GM21423 (cell line): ENCODE data around the gene PTCRA.
A peak's percentile ranks its signal among the peaks of the same experiment; 100 is the strongest.
"Not testable (repeated sequence)": the region's sequence is repeated elsewhere in the genome, so short reads cannot be mapped to it uniquely, and the experiment has no call there.

Source experiments
- ATAC-seq: cut with Tn5 transposase; IDR thresholded peaks from one replicate; pipeline ENCODE4 v1.9.1; 2021; ENCODE audit warnings: mild to moderate bottlenecking, moderate library complexity; ENCODE audit not compliant: unreplicated experiment

The PTCRA gene

DNA sequence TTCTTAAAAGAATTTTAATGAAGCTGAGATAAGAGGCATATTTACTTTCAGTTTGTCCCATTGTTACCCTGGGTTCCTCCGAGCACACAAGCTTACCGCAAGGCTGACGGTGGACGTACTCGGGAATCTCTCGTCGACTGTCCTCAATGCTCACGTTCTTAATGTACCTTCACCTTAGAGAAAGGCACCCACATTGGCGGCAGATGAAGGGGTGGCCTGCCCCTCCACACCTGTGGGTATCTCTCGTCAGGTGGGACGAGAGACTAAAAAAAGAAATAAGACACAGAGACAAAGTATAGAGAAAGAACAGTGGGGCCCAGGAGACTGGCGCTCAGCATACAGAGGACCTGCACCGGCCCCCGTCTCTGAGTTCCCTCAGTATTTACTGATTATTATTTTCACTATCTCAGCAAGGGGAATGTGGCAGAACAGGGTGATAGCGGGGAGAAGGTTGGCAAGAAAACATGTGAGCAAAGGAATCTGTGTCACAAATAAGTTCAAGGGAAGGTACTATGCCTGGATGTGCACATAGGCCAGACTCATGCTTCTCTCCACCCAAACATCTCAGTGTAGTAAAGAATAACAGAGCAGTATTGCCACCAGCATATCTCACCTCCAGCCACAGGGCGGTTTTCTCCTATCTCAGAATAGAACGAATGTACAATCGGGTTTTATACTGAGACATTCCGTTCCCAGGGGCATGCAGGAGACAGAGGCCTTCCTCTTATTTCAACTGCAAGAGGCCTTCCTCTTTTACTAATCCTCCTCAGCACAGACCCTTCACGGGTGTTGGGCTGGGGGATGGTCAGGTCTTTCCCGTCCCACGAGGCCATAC lies 13.2 kb upstream of the PTCRA start:
- not testable (repeated sequence) for ATAC-seq

DNA sequence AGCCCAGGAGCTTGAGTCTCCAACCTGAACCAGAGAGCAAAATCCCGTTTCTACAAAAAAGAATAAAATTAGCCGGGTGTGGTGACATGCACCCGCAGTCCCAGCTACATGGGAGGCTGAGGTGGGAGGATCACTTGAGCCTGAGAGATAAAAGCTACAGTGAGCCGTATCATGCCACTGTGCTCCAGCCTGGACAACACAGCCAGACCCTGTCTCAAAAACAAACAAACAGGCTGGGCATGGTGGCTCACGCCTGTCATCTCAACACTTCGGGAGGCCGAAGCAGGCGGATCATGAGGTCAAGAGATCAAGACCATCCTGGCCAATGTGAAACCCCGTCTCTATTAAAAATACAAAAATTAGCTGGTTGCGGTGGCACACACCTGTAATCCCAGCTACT lies 11.4 kb upstream of the PTCRA start:
- no peak for ATAC-seq

DNA sequence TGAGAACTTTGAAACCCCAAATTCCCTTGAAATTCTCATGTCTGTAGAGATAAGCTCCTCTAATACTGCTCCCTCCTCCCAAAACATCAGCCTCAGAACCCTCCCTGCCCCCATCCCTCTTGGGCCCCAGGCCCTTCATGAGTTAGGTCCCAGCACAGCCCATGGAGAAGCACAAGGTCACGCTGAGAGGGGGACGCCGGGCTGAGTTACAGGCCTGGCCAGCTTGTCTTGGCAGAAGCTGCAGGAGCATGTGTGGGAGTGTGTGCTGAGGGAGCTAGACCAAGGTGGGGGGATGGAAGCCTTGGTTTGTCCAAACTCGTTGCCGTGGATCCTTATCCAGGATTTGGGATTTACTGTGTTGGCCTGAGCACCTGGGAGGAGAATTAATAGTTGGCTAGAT lies 8.5 kb upstream of the PTCRA start:
- no peak for ATAC-seq

DNA sequence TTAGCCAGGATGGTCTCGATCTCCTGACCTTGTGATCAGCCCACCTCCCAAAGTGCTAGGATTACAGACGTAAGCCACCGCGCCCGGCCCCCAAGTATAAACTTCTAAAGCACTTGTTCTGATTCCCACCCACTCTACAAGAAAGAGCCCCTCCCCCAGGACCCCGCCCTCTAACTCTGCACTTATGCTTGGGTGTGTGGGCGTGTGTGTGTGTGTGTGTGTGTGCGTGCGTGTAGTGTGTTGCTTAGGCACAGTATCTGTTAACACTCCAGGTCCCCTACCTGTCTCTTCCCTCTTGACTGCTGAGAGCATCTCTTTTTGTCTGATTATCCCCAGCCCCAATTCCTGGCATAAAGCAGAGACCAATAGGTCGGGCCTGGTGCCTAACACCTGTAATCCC lies 6.0 kb upstream of the PTCRA start:
- ATAC-seq = no peak

DNA sequence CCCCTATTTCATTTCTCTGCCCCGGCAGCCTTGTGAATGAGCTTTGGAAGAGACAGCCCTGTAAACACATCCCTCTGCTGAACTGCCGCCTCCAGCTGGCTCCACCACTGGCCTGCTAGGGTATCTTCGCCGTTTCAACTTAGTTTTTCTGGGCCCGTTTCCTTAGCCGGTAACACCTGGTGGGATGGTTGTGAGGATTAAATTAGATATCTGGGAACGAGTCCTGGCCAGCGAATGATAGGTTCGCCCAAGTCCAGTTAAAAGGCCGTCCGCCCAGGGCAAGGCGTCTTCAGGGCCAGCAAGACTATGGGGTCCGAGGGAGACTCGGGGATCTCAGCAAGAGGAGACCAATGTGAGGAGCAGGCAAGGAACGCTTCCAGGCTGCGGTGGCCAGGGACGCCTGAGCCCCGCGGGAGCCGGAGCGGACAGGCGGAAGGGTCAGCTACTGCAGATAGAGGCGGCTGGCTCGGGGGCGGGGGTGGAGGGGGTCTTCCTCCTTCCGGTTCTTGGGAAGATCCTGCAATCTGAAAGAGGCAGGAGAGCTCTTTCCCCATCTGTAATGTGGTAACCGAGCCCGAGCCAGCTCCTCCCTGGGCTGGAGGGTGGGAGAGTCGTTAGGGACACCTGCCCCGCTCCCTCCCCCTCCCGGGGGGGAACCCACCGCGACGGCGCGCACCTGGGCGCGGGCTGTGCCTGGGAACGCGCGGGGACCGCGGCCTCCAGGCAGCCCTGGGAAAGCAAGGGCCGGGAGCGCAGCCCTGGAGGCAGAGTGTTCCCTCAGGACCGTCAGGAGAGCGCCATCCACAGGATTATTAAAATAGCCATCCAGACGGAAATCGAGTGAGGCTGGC lies 4.5 kb upstream of the PTCRA start:
- no peak for ATAC-seq

DNA sequence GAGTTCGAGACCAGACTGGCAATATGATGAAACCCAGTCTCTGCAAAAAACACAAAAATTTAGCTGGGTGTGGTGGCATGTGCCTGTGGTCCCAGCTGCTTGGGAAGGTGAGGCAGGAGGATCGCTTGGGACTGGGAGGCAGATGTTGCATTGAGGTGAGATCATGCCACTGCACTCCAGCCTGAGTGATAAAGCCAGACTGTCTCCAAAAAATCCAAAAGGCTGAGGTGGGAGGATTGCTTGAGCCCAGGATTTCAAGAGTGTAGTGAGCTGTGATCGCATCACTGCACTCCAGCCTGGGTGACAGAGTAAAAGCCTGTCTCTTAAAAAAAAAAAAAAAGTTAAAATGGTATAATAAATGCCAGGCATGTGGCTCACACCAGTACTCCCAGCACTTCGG lies 1.3 kb upstream of the PTCRA start:
- no peak for ATAC-seq

DNA sequence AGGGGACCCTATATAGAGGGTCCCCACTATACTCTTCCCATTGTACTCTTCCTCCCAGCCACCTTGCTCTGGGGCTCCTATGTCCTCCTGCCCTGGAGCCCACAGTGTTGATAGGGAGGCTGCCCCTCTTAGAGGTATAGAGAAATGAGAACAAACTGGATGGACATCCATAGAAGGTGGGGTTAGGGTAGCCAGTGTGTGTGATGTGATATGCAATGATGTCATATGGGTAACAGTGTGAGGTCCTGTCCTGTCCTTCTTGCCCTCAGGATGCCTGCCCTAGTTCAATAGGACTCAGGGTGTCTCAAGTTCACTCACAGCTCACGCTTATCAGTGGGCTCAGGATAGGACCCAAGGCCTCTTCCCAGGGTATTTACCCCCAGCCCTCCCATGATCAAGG lies 435 bp downstream of the PTCRA start:
- ATAC-seq = no peak

DNA sequence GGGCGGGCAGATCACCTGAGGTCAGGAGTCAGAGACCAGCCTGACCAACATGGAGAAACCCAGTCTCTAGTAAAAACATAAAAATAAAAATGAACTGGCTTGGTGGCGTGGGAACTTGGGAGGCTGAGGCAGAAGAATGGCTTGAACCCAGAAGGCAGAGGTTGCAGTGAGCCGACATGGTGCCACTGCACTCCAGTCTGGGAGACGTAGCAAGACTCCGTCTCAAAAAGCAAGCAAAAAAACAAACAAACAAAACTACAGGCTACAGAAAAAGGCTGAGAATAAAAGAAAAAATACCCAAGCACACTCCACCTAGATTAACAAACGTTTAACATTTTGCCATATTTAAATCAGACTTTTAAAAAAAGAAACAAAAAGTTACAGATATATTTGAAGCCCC lies 5.9 kb downstream of the PTCRA start:
- ATAC-seq = no peak

DNA sequence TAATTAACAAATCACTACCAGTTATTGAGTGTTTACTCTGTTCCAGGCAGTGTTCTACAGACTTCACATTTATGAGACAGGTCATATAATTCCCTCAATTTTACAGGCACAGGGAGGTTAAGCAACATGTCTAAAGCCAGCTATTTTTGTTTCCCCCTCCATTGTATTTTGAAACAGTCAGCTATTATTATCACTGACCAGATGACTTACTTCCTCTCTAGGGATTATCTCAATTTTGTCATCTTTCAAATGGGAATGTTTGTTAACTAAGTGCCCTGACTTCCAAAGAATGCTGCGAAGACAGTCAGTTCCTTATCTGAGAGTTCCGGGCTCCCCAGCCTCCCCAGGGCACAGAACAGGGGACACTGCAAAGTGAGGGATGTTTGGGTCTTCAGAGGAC lies 7.8 kb downstream of the PTCRA start:
- no peak for ATAC-seq

DNA sequence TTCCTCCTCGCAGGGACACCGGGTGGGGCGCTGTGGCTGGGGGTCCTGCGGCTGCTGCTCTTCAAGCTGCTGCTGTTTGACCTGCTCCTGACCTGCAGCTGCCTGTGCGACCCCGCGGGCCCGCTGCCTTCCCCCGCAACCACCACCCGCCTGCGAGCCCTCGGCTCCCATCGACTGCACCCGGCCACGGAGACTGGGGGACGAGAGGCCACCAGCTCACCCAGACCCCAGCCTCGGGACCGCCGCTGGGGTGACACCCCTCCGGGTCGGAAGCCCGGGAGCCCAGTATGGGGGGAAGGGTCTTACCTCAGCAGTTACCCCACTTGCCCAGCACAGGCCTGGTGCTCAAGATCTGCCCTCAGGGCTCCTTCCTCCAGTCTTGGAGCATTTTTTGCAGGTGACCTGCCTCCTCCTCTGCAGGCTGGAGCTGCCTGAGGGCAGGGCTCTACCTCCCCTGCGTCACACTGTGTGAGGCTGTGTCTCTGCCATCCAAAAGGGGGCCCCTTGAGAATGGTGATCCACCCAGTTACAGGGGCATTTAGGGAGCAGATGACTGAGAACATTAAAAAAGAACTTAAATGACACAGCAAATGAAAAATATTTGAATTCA lies 9.5 kb downstream of the PTCRA start:
- no peak for ATAC-seq

DNA sequence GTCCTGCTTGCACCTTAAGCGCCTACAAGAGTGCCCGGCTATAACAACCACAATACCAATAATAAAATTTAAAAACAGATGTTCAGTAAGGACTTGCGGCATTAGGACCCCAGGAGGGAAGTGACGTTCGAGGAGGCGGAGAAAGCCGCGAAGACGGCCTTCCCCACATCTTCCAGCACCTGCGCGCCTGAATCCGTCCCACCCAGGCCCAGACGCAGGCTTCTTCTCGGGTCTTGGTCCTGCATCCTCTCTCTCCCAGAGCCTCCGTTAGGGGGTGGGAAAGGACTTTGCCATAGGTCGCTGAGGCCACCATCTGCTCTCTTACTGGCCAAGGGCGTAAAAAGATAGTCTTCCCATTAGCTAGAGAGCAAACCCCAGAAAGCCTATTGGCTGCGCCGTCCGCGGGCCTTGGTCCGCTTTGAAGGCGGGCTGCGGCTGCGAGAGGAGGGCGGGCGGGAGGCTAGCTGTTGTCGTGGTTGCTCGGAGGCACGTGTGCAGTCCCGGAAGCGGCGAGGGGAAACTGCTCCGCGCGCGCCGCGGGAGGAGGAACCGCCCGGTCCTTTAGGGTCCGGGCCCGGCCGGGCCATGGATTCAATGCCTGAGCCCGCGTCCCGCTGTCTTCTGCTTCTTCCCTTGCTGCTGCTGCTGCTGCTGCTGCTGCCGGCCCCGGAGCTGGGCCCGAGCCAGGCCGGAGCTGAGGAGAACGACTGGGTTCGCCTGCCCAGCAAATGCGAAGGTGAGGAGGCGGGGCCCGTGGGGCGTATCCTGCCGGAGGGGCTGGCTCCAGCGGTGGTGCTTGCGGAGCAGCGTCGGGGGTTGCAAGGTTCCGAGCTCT lies 13.3 kb downstream of the PTCRA start, which contains the start of gene CNPY3:
Gene CNPY3 (plus strand): TSS at position 495 of the 835 bp plus-strand sequence. CDS start 91 bp downstream, at position 586.
- ATAC-seq = peak; percentile 75

DNA sequence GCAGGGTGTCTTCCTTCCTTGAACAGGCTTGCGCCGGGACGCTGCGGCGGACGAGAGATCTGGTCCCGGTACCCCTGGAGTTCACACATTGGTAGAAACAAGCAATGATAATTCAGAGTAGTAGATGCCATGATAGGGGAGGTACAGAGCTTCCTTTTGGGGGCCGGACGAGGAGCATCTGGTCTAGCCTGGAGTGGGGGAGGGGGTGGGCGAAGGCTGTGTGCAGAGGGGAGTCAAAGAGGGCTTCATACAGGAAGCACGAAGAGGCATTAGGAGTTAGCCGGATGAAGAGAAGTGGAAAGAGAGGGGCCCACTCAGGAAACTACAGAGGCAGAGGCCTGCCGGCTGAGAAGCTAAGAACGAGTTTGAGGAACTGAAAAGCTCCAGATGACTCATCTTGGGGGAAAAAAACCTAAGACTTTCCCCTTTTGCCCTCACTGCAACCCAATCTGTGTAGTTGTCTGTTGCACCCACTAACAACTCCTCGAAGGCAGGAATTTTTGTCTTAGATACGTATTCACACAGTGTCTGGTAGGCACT lies 14.0 kb downstream of the PTCRA start:
- ATAC-seq = peak; percentile 47

DNA sequence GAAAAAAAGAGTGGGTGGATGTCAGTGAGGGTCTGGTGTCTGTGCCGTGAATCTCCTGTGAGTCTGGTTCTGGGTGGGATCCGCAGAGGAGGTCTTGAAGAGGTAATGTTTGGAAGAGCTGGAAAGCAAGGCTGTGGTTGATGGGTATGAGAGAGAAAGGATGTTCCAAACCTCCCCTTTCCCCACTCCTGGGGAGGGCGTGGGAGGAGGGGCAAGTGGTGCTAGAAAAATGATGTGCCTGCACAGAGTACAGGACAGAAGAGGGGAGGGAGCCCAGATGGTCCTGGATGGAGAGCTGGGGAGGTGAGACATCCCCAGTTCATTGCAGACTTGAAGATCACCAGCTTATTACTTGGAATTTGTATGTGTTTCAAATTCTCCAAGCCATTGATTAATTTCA lies 16.6 kb downstream of the PTCRA start:
- no peak for ATAC-seq

DNA sequence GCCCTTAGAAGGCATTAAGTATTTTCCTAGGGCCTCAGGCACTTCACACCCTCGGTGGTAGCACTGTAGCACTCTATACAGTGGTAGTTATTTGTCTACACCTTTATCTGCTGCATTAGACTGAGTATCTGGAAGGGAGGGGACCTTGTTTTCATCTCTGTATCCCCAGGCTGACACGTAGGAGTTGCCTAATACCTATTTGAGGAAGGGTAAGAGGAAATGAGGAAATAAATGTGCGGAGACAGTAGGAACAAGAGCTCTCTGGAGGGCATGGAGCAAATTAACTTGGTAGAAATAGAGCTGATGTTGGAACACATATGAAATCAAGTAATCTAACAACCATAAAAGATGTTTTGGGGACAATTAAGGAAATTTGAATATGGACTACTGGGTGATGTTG lies 17.4 kb downstream of the PTCRA start:
- no peak for ATAC-seq

DNA sequence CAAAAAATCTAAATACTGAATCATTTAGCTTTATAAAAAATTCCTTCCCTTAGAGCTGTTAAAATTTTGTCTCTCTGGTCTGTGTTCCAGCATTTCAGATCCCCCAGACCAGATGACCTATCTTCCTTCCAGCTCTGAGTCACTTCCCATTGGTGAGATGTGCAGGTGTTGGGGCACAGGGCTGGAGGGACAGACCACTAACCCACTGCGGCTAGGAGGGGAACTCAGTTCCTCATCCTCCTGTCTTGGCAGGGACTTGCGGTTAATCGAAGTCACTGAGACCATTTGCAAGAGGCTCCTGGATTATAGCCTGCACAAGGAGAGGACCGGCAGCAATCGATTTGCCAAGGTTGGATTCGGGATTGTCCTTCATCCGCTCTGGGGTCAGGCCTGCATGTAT lies 19.5 kb downstream of the PTCRA start:
- ATAC-seq = no peak

DNA sequence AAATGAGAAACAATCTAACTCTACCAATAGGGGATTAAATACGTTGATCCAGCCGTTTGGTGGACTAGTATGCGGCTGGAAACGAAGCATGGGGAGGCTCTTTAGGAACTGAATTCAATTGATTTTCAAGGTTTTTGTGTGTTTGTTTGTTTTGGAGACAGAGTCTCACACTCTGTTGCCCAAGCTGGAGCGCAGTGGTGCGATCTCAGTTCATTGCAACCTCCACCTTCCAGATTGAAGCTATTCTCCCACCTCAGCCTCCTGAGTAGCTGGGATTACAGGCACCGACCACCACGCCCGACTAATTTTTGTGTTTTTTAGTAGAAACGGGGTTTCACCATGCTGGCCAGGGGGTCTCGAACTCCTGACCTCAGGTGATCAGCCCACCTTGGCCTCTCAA lies 20.5 kb downstream of the PTCRA start:
- ATAC-seq = no peak

DNA sequence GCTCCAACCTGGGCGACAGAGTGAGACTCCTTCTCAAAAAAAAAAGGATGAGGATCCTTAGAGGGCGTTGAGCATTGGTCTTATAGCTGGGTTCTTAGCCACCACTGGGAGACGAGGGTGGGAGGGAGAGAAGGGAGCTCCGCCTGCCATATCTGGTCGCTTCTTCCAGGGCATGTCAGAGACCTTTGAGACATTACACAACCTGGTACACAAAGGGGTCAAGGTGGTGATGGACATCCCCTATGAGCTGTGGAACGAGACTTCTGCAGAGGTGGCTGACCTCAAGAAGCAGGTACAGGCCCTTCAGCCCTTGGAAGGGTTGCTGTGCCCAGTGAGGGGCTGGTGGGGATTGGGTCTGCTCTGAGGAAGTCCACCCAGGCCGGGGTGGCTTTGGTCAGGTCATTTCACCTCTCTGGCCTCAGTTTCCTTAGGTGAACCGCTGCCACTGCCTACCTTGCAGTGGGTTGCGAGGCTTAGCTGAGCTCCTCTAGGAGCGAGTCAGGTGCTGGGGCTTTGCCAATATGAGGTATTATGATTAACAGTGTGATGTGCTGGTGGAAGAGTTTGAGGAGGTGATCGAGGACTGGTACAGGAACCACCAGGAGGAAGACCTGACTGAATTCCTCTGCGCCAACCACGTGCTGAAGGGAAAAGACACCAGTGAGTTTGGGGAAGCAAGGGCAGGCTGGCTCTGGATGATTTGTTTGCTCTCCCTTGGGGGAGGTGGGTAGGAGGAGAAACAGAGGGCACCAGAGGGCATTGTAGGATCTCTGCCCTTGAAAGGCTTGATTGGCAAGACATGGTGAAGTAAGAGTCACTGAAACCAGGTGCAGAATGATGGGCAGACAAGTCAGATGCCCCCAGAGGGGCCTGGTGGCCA lies 21.9 kb downstream of the PTCRA start:
- no peak for ATAC-seq

DNA sequence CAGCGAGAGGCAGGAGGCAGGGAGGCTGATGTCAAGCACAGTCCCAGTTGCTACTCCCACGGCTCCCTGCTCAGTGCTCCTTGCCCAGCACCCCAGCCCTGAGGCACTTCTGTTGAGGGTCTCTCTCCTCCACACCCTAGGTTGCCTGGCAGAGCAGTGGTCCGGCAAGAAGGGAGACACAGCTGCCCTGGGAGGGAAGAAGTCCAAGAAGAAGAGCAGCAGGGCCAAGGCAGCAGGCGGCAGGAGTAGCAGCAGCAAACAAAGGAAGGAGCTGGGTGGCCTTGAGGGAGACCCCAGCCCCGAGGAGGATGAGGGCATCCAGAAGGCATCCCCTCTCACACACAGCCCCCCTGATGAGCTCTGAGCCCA lies 22.6 kb downstream of the PTCRA start:
- no peak for ATAC-seq

DNA sequence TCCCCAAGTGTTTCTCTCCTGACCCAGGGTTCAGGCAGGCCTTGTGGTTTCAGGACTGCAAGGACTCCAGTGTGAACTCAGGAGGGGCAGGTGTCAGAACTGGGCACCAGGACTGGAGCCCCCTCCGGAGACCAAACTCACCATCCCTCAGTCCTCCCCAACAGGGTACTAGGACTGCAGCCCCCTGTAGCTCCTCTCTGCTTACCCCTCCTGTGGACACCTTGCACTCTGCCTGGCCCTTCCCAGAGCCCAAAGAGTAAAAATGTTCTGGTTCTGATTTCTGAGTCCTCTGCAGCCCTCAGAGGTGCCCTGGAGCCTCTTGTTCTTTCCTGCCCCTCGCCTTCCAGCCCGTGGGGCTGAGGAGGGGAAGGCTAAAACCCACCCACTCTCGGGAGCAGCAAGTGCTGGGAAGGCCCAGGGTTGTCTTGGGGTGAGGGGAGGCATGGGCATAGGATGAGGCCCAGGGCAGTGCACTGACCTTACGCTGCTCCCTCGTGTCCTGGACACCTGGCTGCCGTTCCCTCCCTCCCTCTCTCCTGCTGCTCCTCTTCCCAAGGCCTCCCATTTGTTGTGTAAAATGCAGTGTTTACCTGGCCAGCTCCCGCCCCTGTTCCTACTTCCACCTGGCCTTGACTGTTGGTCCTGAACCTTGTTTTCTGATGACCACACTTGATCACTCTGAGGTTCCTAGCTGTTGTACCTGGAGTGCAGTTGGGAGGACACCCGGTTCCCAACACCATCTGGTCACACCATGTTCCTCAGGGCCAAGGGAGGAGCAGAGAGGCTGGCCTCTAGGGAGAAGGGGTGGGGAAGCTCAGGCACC lies 23.3 kb downstream of the PTCRA start:
- no peak for ATAC-seq
